Medulla oblongata (tissue), 1 donor: ENCODE measurements around the gene LRRC32.
"Not testable (repeated sequence)": the region's sequence is repeated elsewhere in the genome, so short reads cannot be mapped to it uniquely, and the experiment has no call there.

ENCODE experiments used
- DNase-seq: peaks from one replicate; pipeline ENCODE4 v3.0.0-alpha.2; 2015; ENCODE audit errors: extremely low spot score

LRRC32 gene

GRCh38 chr11:76653012-76653673 lies 17.4 kb downstream of the LRRC32 start:
- no peak for DNase-seq

- DNase-seq: no peak
Measured at GRCh38 chr11:76649851-76650372, 20.6 kb downstream of the LRRC32 start.

GRCh38 chr11:76649011-76649410 lies 21.5 kb downstream of the LRRC32 start:
- no peak for DNase-seq

GRCh38 chr11:76648061-76648460 lies 22.5 kb downstream of the LRRC32 start:
- DNase-seq: no peak

- DNase-seq: no peak
Measured at GRCh38 chr11:76646882-76647534, 23.5 kb downstream of the LRRC32 start.

- no peak for DNase-seq
Measured at GRCh38 chr11:76644591-76644990, 26.0 kb downstream of the LRRC32 start.

- not testable (repeated sequence) for DNase-seq
Measured at GRCh38 chr11:76643711-76644110, 26.8 kb downstream of the LRRC32 start.

- DNase-seq: no peak
Measured at GRCh38 chr11:76642341-76642740, 28.2 kb downstream of the LRRC32 start.

- no peak for DNase-seq
Measured at GRCh38 chr11:76641905-76642304, 28.6 kb downstream of the LRRC32 start.

GRCh38 chr11:76640501-76640900 lies 30.0 kb downstream of the LRRC32 start:
- no peak for DNase-seq

- DNase-seq: no peak
Measured at GRCh38 chr11:76639621-76640020, 30.9 kb downstream of the LRRC32 start.

GRCh38 chr11:76638270-76639197 lies 32.0 kb downstream of the LRRC32 start:
- no peak for DNase-seq

GRCh38 chr11:76637491-76638269 lies 32.9 kb downstream of the LRRC32 start:
- DNase-seq: no peak

GRCh38 chr11:76636826-76637460 lies 33.6 kb downstream of the LRRC32 start:
- DNase-seq: no peak

- DNase-seq: no peak
Measured at GRCh38 chr11:76635991-76636738, 34.4 kb downstream of the LRRC32 start.

GRCh38 chr11:76634886-76635285 lies 35.7 kb downstream of the LRRC32 start:
- DNase-seq: no peak

- DNase-seq: no peak
Measured at GRCh38 chr11:76632492-76632891, 38.1 kb downstream of the LRRC32 start.

GRCh38 chr11:76631566-76632308 lies 38.8 kb downstream of the LRRC32 start:
- DNase-seq: no peak

- no peak for DNase-seq
Measured at GRCh38 chr11:76630600-76631281, 39.8 kb downstream of the LRRC32 start.
